ENCODE data around the gene CAMSAP2.

CAMSAP2 gene

DNA sequence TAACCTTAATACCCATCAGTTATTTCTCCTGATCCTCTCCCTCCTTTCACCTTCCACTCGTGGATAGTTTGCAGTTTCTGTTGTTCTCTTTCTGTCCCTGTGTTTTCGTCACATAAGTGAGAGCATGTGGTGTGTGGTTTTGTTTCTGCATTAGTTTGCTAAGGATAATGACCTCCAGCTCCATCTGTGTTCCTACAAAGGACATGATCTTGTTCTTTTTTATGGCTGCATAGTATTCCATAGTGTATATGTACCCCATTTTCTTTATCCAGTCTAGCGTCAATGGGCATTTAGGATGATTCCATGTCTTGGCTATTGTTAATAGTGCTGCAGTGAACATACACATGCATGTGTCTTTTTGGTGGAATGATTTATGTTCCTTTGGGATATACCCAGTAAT lies 97.5 kb downstream of the CAMSAP2 start:
- no peak for TF ChIP-seq GATA3 (IDR thresholded peaks at IDR 0.05; ENCODE audit: low read depth, low read length)

DNA sequence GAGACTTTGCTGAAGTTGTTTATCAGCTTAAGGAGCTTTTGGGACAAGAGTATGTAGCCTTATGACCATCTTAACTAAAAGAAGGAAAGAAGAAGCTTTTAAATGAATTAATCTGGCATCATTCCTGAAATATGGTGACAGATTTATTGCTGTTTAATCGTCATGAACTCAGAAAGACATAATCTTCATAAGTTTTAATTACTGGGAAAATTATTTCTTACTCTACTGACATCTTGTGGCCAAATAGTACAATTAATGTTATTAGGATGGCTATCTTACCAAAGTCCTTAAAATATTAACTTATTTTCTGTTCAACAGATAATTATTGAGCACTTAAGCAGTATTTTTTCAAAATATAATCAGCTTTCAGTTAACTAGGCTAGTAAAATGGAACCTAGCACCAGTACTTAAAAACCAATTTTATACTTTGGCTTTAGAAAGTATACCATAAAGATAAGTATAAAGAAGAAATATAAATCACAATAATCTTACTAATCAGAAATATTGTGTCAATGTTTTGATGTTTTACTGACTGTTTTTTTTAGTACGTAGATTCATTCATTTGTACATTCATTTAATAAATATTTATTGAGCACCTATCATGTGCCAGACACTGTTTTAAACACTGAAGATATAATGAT lies 99.4 kb downstream of the CAMSAP2 start:
- TF ChIP-seq GATA2 (IDR thresholded peaks at IDR 0.05; ENCODE audit: low read depth, low read length) (no peak), GATA3 (IDR thresholded peaks at IDR 0.05; ENCODE audit: low read depth, low read length) (no peak)

DNA sequence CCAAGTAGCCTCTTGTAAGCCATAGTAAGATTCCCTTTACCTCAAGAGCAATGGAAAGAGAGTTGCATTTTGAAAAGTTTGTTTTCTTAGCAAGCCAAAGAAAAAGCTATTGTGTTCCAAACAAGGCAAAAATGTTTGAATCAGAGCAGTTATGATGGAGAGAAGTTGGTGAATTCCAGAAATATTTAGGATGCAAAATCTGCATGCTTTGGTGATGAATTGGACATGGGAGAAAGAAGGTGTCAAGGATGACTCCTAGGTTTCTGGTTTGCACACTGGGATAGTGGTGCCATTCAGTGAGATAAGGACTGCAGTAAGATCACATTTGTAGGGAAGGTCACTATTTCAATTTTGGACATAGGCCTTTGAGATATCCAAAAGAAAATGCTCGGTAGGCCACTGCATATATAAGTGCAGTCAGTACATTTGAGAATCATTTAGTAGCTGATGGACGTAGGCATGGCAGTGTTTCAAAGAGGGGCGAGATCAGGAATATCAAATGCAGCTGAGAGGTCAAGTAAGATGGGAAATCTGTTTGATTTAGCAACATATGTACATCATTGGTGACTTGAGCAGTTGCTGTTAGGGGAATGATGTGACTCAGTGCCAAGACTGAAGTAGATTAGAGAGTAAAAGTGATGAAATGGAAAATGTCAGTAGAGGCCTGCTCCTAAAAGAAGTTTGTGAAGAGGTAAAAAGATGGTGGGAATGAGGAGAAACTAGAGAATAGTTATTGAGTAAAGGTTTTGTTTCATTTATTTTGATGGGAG lies 100.2 kb downstream of the CAMSAP2 start:
- TF ChIP-seq GATA3 (IDR thresholded peaks at IDR 0.05; ENCODE audit: low read depth, low read length), result no peak

DNA sequence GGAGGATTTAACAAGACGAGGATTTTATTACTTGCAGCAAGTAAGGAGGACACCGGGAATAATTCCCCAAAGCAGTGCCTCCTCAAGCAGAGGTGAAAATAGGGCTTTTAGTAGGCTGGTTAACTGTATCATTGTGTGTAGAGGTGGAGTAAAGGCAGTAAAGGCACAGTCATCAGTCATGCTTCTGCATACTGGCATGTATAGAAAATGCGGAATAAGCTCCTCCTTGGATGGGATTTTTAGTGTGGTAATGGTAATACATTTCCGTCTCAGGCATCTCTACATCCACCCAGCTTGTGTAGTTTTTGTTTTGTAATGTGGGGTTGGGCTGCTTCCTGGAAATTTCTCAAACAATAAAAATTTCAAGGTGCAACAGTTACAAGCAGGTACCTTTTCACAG lies 106.7 kb downstream of the CAMSAP2 start:
- TF ChIP-seq GATA2 (IDR thresholded peaks at IDR 0.05; ENCODE audit: low read depth, low read length) (no peak), GATA3 (IDR thresholded peaks at IDR 0.05; ENCODE audit: low read depth, low read length) (no peak)

DNA sequence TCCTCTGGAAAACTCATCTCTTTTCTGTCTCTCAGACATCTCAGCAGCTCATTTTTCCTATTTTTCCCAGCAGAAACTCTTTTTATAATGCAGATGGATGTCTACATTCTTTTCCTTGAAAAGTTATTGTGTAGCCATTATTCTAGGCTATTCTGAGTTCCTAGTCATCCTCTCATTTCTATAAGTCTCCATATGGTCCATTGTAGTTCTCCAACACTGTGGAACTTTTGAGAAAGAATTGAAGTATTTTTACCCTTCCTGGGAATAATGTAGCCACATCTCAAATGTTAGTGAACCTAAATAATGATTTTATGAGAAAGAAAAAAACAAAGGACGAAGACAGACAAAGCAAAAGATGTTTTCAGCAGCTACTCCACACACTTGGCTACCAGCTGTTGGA lies 107.7 kb downstream of the CAMSAP2 start:
- TF ChIP-seq GATA3 (IDR thresholded peaks at IDR 0.05; ENCODE audit: low read depth, low read length) (no peak), GATA2 (IDR thresholded peaks at IDR 0.05; ENCODE audit: low read depth, low read length) (no peak)

DNA sequence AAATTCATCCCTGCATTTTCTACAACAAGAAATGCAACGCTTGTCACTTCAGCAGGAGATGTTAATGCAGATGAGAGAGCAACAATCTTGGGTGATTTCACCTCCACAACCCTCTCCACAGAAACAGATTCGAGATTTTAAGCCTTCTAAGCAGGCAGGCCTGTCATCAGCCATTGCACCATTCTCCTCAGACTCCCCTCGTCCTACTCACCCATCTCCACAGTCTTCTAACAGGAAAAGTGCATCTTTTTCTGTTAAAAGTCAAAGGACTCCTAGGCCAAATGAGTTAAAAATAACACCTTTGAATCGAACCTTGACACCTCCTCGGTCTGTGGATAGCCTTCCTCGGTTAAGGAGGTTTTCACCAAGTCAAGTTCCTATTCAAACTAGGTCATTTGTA lies 110.7 kb downstream of the CAMSAP2 start:
- no peak for TF ChIP-seq GATA3 (IDR thresholded peaks at IDR 0.05; ENCODE audit: low read depth, low read length)
- TF ChIP-seq GATA2 (IDR thresholded peaks at IDR 0.05; ENCODE audit: low read depth, low read length), result no peak

DNA sequence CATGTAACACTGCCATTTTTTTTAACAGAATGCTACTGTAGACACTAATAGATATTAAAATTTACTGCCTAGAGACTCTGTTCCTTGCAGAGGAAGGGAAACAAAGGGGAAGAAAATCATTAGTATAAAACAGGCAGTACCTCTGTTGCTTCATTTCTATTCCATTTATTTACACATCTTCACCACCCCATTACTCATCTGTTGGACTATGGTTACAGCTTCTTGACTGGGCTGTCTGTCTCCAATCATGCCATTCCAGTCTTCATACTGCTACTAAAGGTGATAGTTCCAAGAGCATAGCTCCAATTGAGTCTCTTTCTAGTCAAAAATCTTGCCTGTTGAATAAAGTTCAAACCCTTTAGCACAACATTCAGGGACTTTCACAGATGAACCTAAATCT lies 111.9 kb downstream of the CAMSAP2 start:
- TF ChIP-seq GATA2 (IDR thresholded peaks at IDR 0.05; ENCODE audit: low read depth, low read length), result no peak
- no peak for TF ChIP-seq GATA3 (IDR thresholded peaks at IDR 0.05; ENCODE audit: low read depth, low read length)

DNA sequence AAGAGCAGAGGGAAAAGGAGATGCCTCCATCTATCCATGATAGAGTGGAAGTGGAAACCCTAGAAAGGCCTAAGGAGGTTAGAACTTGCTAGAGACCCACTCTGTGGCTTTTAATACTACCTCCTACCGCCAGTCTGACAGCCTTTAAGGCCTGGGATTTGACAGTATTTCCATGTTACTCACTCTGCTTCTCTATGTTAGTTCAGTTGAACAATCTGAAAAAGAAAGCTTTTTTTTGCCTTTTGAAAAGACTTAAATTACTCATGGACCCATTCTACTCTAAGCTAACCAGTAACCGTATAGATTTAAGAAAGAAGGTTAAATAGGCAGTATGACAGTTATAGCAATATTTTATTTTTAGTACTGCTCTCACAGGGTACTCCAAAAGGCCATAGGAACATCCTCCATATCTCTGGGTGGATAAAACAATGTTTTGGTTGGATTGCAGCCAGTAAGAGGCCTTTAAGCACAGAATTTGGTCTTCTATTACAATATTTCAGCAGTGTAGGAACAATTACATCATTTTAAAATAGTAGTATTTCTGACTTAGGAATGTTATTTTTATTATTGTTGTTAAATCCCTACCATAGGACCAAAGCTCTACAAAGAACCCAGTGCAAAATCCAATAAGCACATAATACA lies 118.1 kb downstream of the CAMSAP2 start:
- TF ChIP-seq GATA2 (IDR thresholded peaks at IDR 0.05; ENCODE audit: low read depth, low read length), result no peak
- TF ChIP-seq GATA3 (IDR thresholded peaks at IDR 0.05; ENCODE audit: low read depth, low read length), result no peak

DNA sequence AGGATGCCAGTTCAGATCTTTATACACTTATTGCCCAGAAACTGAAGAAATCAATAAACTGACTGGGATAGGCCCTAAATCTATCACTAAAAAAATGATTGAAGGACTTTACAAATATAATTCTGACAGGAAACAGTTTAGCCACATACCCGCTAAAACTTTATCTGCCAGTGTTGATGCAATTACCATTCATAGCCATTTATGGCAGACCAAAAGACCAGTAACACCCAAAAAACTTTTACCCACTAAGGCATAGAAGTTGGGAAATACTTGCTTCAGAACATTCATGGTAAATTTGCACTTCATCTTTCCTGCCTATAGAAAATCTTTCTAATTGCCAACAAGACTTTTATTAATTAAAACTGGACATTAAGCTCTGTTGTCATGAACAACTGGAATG lies 119.1 kb downstream of the CAMSAP2 start:
- TF ChIP-seq GATA3 (IDR thresholded peaks at IDR 0.05; ENCODE audit: low read depth, low read length), result no peak
- no peak for TF ChIP-seq GATA2 (IDR thresholded peaks at IDR 0.05; ENCODE audit: low read depth, low read length)

DNA sequence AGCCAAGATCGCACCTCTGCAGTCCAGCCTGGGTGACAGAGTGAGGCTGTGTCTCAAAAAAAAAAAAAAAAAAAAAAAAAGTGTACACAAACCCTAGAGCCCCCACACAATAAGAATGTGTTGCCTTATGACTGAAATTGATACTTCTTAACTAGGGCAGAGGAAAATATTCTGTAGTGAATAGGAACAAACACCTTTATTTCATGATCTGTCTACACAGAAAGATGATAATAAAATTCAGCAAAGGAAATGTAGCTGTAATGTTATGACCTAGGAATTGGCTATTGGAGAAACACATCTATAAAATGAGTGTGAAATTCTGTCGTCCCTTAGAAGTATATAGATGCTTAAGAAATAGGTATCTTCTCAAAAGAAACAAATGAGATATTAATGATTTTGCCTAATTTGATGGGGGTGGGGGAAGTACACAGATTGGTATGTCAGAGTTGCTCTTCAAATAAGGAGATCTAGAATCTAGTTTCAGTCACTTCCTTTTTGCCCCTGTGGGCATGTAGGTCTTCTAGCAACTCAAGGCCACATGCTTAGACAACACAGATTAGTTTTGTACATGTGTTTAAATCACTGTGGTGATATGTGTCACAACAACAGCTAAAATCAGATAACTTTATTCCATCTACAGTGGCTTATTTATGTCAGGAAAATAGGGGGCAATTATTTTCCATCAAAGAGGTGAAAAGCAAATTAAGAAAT lies 123.4 kb downstream of the CAMSAP2 start:
- TF ChIP-seq GATA3 (IDR thresholded peaks at IDR 0.05; ENCODE audit: low read depth, low read length), result no peak
- no peak for TF ChIP-seq GATA2 (IDR thresholded peaks at IDR 0.05; ENCODE audit: low read depth, low read length)

DNA sequence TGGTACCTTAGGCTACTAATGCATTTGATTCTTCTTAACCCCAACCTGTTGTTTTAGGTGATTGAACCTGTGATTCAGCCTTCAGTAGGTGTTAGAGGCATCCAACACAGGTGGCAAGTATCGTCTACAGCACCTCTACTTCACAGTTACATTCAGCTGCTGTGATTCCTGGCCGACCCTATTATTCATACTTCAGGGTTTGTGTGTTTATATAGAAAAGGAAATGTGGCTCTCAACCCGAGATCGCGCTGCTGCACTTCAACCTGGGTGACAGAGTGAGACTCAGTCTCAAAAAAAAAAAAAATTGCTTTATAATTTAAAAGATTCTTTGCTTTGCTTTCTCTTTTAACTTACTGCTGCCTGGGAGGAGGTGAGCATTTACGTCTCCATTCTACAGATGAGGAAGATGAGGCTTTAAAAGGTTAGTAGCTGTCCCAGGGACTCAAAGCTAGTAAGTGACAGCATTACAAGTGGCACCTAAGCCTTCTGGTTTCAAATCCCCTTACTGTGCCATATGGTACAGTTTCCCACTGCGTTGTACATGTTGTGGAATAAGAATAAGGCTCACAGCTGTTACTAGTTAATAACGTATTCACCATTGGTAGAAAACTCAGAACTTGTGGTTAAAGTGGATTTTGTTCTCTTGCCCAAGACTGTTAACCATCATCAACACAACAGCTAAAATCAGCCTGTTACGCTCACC lies 124.2 kb downstream of the CAMSAP2 start:
- no peak for TF ChIP-seq GATA2 (IDR thresholded peaks at IDR 0.05; ENCODE audit: low read depth, low read length)
- TF ChIP-seq GATA3 (IDR thresholded peaks at IDR 0.05; ENCODE audit: low read depth, low read length), result no peak

DNA sequence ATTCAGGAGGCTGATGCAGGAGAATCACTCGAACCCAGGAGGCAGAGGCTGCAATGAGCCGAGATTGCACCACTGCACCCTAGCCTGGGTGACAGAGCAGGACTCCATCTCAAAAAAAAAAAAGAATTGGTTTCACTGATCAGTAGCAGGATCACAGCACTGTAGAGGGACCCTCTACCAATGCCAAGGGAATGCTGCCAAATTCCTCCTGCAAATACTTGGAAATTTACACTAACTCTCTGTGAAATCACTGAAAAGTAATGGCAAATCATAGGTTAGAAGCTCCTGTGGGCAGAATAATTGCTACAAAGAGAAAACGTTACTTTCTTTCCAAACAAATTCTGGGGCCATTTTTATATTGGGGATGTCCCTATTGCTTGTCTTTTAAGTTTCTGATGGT lies 127.4 kb downstream of the CAMSAP2 start:
- TF ChIP-seq GATA2 (IDR thresholded peaks at IDR 0.05; ENCODE audit: low read depth, low read length) (no peak), GATA3 (IDR thresholded peaks at IDR 0.05; ENCODE audit: low read depth, low read length) (no peak)

DNA sequence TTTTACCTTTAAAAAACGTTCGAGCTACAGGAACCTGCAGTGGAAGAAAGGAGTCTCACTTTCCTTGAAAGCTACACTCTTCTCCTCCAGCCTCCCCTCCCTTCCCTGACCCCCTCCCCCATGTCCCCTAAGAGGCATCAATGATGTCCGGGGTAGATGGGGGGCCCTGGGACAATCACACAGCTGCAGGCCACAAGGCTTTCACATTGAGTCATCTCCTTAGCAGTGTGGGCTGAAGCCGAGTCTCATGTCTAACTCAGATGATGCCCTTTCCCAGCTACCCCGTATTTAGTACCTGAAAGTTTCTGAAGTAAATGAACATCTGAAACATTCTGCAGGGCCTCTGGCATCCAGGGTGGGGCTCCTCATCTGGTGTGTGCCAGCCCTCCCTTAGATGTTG lies 127.8 kb downstream of the CAMSAP2 start:
- no peak for TF ChIP-seq GATA3 (IDR thresholded peaks at IDR 0.05; ENCODE audit: low read depth, low read length)
- no peak for TF ChIP-seq GATA2 (IDR thresholded peaks at IDR 0.05; ENCODE audit: low read depth, low read length)
